Epithelial cell of esophagus (primary cell): ENCODE results near the gene MYRF.

Experiments used
- DNase-seq: peaks from one replicate; pipeline ENCODE4 v3.0.0; 2010; ENCODE audit warnings: low read depth
- H3K4me3 ChIP-seq: 2 replicates; pipeline ENCODE4 v1.5.1; 2011; ENCODE audit warnings: mild to moderate bottlenecking, low read length, control low read depth
- CTCF ChIP-seq: IDR thresholded peaks from 2 replicates; pipeline ENCODE4 v1.5.1; 2011; ENCODE audit warnings: low read depth, mild to moderate bottlenecking, low read length, control low read depth, inconsistent platforms; ENCODE audit not compliant: insufficient read depth; ENCODE audit errors: missing control alignments

The MYRF gene

GRCh38 chr11:61752117-61752924 lies at the start of gene MYRF:
Gene MYRF, plus strand, starts transcription at chr11:61752636. Its CDS starts 109 bp downstream, at chr11:61752745.
- H3K4me3 ChIP-seq: no peak within 1 kb of the TSS
- DNase-seq: peak; percentile 28

DNA sequence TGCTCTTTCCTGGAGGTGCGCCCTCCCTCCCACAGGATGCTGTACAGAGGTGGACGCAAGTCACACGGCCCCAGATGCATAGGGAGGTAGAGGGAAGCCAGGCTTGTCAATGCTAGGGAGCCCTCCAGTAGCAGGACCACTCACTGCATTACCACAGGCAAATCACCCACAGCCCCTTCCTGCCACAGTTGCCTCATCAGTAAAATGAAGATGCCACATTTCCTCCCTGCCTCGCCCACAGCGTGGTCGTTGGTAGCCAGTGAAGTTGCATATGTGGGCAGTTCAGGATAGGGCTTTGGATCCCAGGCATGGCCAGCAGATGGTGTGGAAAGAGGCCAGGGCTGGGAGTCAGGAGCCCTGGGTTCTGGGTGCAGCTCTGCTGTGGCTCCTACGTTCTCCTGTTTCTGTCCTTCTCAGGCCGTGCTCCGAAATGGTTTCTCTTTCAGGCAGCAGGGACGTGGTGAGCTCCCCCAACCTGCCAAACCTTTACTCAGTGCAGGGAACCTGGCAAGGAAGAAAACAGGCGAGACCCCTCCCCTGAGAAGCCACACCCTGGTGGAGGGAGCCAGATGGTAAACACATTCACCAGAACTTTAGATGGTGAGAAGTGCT lies 49.6 kb upstream of the MYRF start:
- no peak overlapping the region for H3K4me3 ChIP-seq
- TF ChIP-seq CTCF: no peak
- DNase-seq: no peak

More at GRCh38 chr11:61752117-61752924, at the start of gene MYRF:
- TF ChIP-seq CTCF: peak; percentile 29

- no peak for TF ChIP-seq CTCF
- peak; percentile 22 for DNase-seq
- H3K4me3 ChIP-seq: no peak overlapping the region
Observed at GRCh38 chr11:61704838-61705237, 47.6 kb upstream of the MYRF start.

- TF ChIP-seq CTCF: no peak
- H3K4me3 ChIP-seq: no peak overlapping the region
Observed at GRCh38 chr11:61706452-61707400, 45.7 kb upstream of the MYRF start.

GRCh38 chr11:61707574-61707973 lies 44.9 kb upstream of the MYRF start:
- DNase-seq: peak; percentile 25
- no peak for TF ChIP-seq CTCF
- H3K4me3 ChIP-seq: no peak overlapping the region

More at GRCh38 chr11:61706452-61707400, 45.7 kb upstream of the MYRF start:
- no peak for DNase-seq

- H3K4me3 ChIP-seq: no peak overlapping the region
- no peak for TF ChIP-seq CTCF
- DNase-seq: no peak
Observed at GRCh38 chr11:61709110-61709509, 43.3 kb upstream of the MYRF start.
